MM.1S (cell line): ENCODE measurements around the gene DIS3L2.

Source experiments
- DNase-seq: peaks from one replicate; pipeline ENCODE4 v3.0.0-alpha.2; 2015
- H2AFZ ChIP-seq: fragments of 300-600 bp; sonication (generic); 2 replicates; pipeline ENCODE4 v1.6.0; 2016; ENCODE audit warnings: antibody characterized with exemption, low read length
- H3F3A ChIP-seq: fragments of 300-600 bp; sonication (generic); 2 replicates; pipeline ENCODE4 v1.6.1; 2016; ENCODE audit warnings: mild to moderate bottlenecking, antibody characterized with exemption, low read length, moderate library complexity, mixed read lengths; ENCODE audit not compliant: insufficient read depth
- H3K27ac ChIP-seq: fragments of 300-600 bp; sonication (generic); 2 replicates; pipeline ENCODE4 v1.5.1; 2016; ENCODE audit warnings: mild to moderate bottlenecking, low read length
- H3K27me3 ChIP-seq: fragments of 300-600 bp; sonication (generic); replicated peaks from 2 replicates; pipeline ENCODE4 v1.6.0; 2016; ENCODE audit warnings: low read length; ENCODE audit not compliant: insufficient read depth
- H3K36me3 ChIP-seq: fragments of 300-600 bp; sonication (generic); replicated peaks from 2 replicates; pipeline ENCODE4 v1.6.1; 2016; ENCODE audit warnings: mild to moderate bottlenecking, low read length, mixed read lengths; ENCODE audit not compliant: insufficient read depth
- H3K4me1 ChIP-seq: fragments of 300-600 bp; sonication (generic); 2 replicates; pipeline ENCODE4 v1.6.1; 2016; ENCODE audit warnings: low read length, mixed read lengths
- H3K4me2 ChIP-seq: fragments of 300-600 bp; sonication (generic); 2 replicates; pipeline ENCODE4 v1.6.0; 2016; ENCODE audit warnings: low read depth, low read length
- H3K4me3 ChIP-seq: fragments of 300-600 bp; sonication (generic); 2 replicates; pipeline ENCODE4 v1.5.1; 2016; ENCODE audit warnings: low read length, mixed read lengths
- H3K79me2 ChIP-seq: fragments of 300-600 bp; sonication (generic); 2 replicates; pipeline ENCODE4 v1.6.1; 2016; ENCODE audit warnings: mixed run types, low read length, mixed read lengths
- H3K9ac ChIP-seq: fragments of 300-600 bp; sonication (generic); 2 replicates; pipeline ENCODE4 v1.6.1; 2016; ENCODE audit warnings: low read length, mixed read lengths
- H3K9me2 ChIP-seq: fragments of 300-600 bp; sonication (generic); replicated peaks from 2 replicates; pipeline ENCODE4 v1.6.1; 2016; ENCODE audit warnings: mild to moderate bottlenecking, low read length, mixed read lengths; ENCODE audit not compliant: insufficient read depth
- H3K9me3 ChIP-seq: fragments of 300-600 bp; sonication (generic); replicated peaks from 2 replicates; pipeline ENCODE4 v1.6.1; 2016; ENCODE audit warnings: mild to moderate bottlenecking, low read length, mixed read lengths; ENCODE audit not compliant: insufficient read depth
- H4K20me1 ChIP-seq: fragments of 300-600 bp; sonication (generic); 2 replicates; pipeline ENCODE4 v1.6.1; 2016; ENCODE audit warnings: mild to moderate bottlenecking, low read length, moderate library complexity, mixed read lengths; ENCODE audit not compliant: insufficient read depth
- EZH2 ChIP-seq: fragments of 300-600 bp; sonication (generic); optimal IDR thresholded peaks from 2 replicates; pipeline ENCODE3; 2017; ENCODE audit warnings: low read depth, mild to moderate bottlenecking, antibody characterized with exemption, low read length, mixed read lengths
- EZH2phosphoT487 ChIP-seq: fragments of 300-600 bp; sonication (generic); IDR thresholded peaks from 2 replicates; pipeline ENCODE4 v1.6.1; 2018; ENCODE audit warnings: antibody characterized with exemption, low read length
- TF ChIP-seq, protein P1 (sequence below): fragments of 300-600 bp; sonication (generic); IDR thresholded peaks from 2 replicates; pipeline ENCODE4 v1.5.1; 2016; ENCODE audit warnings: antibody characterized with exemption, low read length, mixed read lengths

DIS3L2 gene

GRCh38 chr2:232235716-232236115 lies 274.2 kb downstream of the DIS3L2 start:
- TF ChIP-seq EZH2 (no peak), EZH2phosphoT487 (no peak)
- TF ChIP-seq, protein P1, sequence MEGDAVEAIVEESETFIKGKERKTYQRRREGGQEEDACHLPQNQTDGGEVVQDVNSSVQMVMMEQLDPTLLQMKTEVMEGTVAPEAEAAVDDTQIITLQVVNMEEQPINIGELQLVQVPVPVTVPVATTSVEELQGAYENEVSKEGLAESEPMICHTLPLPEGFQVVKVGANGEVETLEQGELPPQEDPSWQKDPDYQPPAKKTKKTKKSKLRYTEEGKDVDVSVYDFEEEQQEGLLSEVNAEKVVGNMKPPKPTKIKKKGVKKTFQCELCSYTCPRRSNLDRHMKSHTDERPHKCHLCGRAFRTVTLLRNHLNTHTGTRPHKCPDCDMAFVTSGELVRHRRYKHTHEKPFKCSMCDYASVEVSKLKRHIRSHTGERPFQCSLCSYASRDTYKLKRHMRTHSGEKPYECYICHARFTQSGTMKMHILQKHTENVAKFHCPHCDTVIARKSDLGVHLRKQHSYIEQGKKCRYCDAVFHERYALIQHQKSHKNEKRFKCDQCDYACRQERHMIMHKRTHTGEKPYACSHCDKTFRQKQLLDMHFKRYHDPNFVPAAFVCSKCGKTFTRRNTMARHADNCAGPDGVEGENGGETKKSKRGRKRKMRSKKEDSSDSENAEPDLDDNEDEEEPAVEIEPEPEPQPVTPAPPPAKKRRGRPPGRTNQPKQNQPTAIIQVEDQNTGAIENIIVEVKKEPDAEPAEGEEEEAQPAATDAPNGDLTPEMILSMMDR, result no peak
- Histone ChIP-seq H3K9me3 (no peaks in the 10 kb centered on the region), H3K9me2 (no peaks in the 10 kb centered on the region), H3K27ac (no peak overlapping the region), H3F3A (no peaks in the 10 kb centered on the region), H3K9ac (no peak overlapping the region), H3K4me1 (peaks cover 6% of the 10 kb centered on the region; the same call in 1 of the 2 replicates), H4K20me1 (no peaks in the 10 kb centered on the region), H3K4me2 (no peak overlapping the region), H2AFZ (no peak overlapping the region), H3K36me3 (no peaks in the 10 kb centered on the region), H3K27me3 (no peaks in the 10 kb centered on the region), H3K4me3 (no peak overlapping the region), H3K79me2 (no peaks in the 10 kb centered on the region)
- DNase-seq, result no peak

DNA sequence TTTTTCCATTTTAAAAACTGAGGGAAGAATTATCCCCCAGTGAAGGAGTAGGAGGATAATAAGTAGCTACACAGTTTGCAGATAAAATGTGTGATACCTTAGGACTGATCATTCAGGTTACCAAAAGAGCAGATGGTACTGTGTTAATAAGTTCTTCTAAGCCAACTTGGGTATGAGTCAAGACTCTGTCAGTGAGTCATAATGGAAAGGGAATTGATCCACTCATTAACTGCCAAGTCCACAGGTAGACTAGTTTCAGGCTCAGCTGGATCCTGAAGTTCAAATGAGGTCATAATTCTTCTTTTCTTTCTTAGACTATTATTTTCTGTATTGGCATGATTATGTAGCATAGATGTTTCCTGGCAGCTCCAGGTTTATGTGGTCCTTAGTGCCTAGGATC lies 274.7 kb downstream of the DIS3L2 start:
- TF ChIP-seq EZH2phosphoT487 (no peak), EZH2 (no peak)
- TF ChIP-seq, protein P1, result no peak
- H3K27me3 ChIP-seq, result no peaks in the 10 kb centered on the region

GRCh38 chr2:232237464-232237863 lies 276.0 kb downstream of the DIS3L2 start:
- Histone ChIP-seq H3K79me2 (no peaks in the 10 kb centered on the region), H3K9ac (no peak overlapping the region), H3K36me3 (no peaks in the 10 kb centered on the region), H3K27ac (no peak overlapping the region), H3K9me3 (no peaks in the 10 kb centered on the region), H3F3A (no peaks in the 10 kb centered on the region), H3K27me3 (no peaks in the 10 kb centered on the region), H3K9me2 (no peaks in the 10 kb centered on the region), H3K4me1 (peaks cover 6% of the 10 kb centered on the region; the same call in 1 of the 2 replicates), H3K4me2 (no peak overlapping the region), H3K4me3 (no peak overlapping the region), H4K20me1 (no peaks in the 10 kb centered on the region), H2AFZ (no peak overlapping the region)
- TF ChIP-seq EZH2 (no peak), EZH2phosphoT487 (no peak)
- TF ChIP-seq, protein P1, result no peak
- no peak for DNase-seq

More for the DNA sequence above, 274.7 kb downstream of the DIS3L2 start:
- Histone ChIP-seq H3K9me3 (no peaks in the 10 kb centered on the region), H3K4me2 (no peak overlapping the region), H3K9ac (no peak overlapping the region), H3F3A (no peaks in the 10 kb centered on the region), H3K4me3 (no peak overlapping the region), H4K20me1 (no peaks in the 10 kb centered on the region), H3K27ac (no peak overlapping the region), H2AFZ (no peak overlapping the region), H3K79me2 (no peaks in the 10 kb centered on the region), H3K4me1 (peaks cover 6% of the 10 kb centered on the region; the same call in 1 of the 2 replicates), H3K9me2 (no peaks in the 10 kb centered on the region), H3K36me3 (no peaks in the 10 kb centered on the region)
- no peak for DNase-seq
